VCaP (cell line): Measurements from ENCODE around the gene ST8SIA1.

Source experiments
- H3K27ac ChIP-seq: fragments of 450-650 bp; 2 replicates; pipeline ENCODE4 v1.5.1; 2017
- TF ChIP-seq, protein P1 (sequence below): fragments of 450-650 bp; conservative IDR thresholded peaks from 2 replicates; pipeline ENCODE4 v1.5.1; 2017; ENCODE audit warnings: mild to moderate bottlenecking, moderate library complexity

Gene ST8SIA1

DNA sequence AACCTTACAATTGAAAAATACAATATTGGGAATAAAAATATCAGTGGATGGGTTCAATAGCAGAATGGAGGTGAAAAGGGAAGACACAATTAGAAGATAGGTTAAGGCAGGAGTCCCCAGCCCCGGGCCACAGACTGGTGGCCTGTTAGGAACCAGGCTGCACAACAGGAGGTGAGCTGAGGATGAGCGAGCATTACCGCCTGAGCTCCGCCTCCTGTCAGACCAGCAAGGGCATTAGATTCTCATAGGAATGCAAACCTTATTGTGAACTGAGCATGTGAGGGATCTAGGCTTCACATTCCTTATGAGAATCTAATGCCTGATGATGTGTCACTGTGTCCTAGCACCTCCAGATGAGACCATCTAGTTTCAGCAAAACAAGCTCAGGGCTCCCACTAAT is 27.3 kb upstream of the ST8SIA1 start:
- TF ChIP-seq, protein P1, sequence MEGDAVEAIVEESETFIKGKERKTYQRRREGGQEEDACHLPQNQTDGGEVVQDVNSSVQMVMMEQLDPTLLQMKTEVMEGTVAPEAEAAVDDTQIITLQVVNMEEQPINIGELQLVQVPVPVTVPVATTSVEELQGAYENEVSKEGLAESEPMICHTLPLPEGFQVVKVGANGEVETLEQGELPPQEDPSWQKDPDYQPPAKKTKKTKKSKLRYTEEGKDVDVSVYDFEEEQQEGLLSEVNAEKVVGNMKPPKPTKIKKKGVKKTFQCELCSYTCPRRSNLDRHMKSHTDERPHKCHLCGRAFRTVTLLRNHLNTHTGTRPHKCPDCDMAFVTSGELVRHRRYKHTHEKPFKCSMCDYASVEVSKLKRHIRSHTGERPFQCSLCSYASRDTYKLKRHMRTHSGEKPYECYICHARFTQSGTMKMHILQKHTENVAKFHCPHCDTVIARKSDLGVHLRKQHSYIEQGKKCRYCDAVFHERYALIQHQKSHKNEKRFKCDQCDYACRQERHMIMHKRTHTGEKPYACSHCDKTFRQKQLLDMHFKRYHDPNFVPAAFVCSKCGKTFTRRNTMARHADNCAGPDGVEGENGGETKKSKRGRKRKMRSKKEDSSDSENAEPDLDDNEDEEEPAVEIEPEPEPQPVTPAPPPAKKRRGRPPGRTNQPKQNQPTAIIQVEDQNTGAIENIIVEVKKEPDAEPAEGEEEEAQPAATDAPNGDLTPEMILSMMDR: no peak
- H3K27ac ChIP-seq: no peak overlapping the region

DNA sequence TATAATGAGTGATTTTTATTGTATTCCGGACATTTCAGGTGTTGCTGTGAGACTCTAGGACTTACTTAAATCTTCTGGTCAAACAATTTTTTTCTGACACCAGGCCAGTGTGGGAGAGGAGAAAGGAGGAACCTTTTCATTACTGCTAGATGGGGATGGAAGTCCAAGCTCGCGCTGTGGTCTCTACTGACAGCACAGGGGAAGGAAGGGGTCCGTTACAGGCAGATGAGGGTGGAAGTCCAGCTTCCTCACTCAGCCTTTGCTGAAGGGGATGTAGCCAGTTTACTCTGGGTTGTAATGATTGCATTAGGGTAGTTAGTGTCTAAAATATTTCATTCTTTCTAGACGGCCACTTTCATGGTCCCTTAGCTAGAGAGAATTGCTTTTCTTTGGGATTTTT is 26.3 kb upstream of the ST8SIA1 start:
- TF ChIP-seq, protein P1: no peak
- H3K27ac ChIP-seq: no peak overlapping the region

DNA sequence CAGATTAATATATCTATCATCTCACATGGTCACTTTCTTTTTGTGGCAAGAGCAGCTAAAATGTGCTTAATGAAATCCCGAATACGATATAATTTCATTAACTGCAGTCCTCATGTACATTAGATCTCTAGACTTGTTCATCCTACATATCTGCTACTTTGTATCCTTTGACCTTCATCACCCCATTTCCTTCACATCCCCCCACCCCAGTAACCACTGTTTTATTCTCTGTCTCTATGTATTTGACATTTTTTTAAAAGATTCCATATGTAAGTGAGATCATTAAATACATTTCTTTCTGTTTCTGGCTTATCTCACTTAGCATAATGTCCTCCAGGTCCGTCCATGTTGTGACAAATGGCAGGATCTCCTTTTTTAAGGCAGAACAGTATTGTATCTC is 23.0 kb upstream of the ST8SIA1 start:
- TF ChIP-seq, protein P1: no peak
- no peak overlapping the region for H3K27ac ChIP-seq

DNA sequence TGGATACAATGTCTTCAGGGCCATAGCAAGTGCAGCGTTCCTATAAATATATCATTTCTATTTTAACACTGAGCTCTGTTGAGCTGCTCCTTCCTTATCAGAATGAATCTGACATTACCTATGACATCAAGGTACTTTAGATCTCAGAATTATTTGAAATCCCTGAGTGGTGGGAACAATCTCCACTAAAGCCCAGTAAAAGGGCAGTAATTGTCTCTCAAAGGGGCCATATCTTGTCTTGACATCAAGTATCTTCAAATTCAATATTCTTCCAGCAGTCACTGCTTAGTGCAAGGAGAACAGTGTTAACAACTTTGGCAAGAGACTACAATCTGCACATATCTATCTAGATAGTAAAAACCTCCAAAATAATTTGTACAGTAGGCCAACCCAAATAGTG is 21.7 kb upstream of the ST8SIA1 start:
- no peak overlapping the region for H3K27ac ChIP-seq
- TF ChIP-seq, protein P1: no peak

DNA sequence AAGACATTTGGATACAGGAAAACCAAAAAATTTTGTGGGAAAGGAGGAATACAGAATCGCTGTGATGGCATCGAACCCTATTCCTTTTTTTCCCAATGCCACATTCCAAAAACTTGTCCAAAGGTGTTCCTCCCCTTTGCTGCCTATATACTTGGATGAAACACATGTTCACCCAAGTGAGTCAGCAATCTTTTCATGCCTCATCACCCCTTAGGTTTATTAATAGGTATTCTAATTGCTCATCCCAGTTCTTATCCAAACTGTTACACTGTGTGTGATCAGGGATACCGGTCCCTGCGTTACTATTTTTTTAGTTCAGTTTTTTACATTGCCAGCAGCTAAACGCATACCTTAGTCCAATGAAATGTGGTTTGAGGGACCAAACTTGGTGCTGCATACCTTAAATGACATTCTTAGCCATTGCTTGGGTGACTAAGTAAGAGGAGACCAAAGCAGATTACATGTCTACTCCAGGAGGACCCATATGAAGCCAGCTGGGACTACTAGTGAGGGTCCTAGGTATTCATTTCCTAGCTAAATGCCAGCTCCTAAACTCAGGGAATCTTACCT is 20.6 kb upstream of the ST8SIA1 start:
- H3K27ac ChIP-seq: no peak overlapping the region
- TF ChIP-seq, protein P1: no peak

DNA sequence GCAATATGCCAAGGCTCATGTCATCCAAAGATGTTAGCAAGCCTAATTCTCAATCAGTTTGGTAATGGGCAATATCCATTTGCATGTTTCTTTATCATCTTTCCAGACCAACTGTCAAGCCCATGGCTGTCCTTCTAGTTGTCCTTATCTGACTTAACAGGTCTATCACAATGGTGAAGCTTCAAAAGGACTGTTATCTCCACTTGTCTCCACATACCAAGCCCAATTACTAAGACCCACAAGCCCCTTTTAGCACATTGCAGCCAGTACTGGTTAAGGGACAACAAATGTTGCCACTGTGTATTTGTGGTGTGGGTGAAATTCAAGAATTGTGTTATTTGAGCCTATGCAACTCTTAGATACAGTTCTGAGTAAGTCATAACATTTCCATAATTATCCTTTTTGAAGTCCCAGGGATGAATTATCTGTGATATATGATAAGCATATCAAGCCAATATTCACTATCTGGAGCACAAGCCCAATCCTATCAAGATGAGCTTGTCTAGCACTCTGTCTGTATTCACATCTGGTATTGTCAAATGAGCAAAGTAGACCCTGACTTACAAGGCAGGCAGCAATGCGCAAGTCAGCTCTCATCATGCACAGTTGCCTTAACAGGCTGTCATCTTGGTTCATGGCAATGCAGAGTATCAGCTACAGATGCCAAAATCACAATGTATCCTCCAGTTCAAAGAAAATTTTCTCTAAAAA is 19.3 kb upstream of the ST8SIA1 start:
- TF ChIP-seq, protein P1: no peak
- no peak overlapping the region for H3K27ac ChIP-seq

DNA sequence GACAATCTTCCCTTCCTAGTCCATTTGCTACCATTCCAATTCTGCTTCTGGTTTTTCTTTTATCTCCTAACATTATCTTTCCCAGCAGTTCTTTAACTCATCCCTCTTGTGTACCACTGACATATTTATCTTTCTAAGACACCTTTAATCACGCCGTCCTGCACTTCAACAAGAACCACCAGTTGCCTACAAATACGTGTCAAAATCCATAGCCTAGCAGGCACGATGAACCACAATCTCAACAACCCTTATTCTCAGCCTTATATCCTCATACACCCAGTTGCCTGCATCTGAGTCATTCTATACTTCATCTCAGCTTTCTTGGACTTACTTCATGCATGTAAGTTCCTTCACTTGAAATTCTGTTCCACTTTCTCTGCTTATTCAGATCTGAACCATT is 16.4 kb upstream of the ST8SIA1 start:
- no peak overlapping the region for H3K27ac ChIP-seq
- TF ChIP-seq, protein P1: no peak
